MCF 10A (cell line): ENCODE results near the gene SLC22A23. TPM values are rescaled to one million over a fixed set of nuclear protein-coding genes. Genes with fewer than 3 reads are reported as not detected.

Experiments
- BruUV-seq: library from RNA; stranded (reverse); fragments of 400-500 nt; replicated peaks from 2 replicates; lab custom pipeline; 2021; lab: Mats Ljungman, UMichigan
- CTCF ChIA-PET: fragments of 300-600 bp; sonication (Branson Sonifier 250); formaldehyde crosslinking; extraction: SDS; loops from one replicate; lab custom pipeline; 2021; ENCODE audit warnings: antibody characterized with exemption, inconsistent platforms; lab: Yijun Ruan, JAX
- POLR2A ChIA-PET: fragments of 300-600, 350-650 bp; sonication (Branson Sonifier 250); formaldehyde crosslinking; extraction: SDS; loops from one replicate; lab custom pipeline; 2020; ENCODE audit warnings: antibody characterized with exemption, inconsistent platforms; lab: Yijun Ruan, JAX
- DNase-seq: peaks from one replicate; pipeline ENCODE4 v3.0.0-alpha.2; 2018; ENCODE audit not compliant: unreplicated experiment
- H3K27ac Mint-ChIP-seq: one replicate; pipeline ENCODE4 v1.8.0; 2022; ENCODE audit warnings: mild to moderate bottlenecking, low read depth, mixed read lengths; ENCODE audit not compliant: unreplicated experiment
- H3K27me3 Mint-ChIP-seq: one replicate; pipeline ENCODE4 v1.8.0; 2022; ENCODE audit warnings: mixed read lengths; ENCODE audit not compliant: insufficient read depth, unreplicated experiment
- H3K36me3 Mint-ChIP-seq: one replicate; pipeline ENCODE4 v1.8.0; 2022; ENCODE audit warnings: mild to moderate bottlenecking, moderate library complexity, mixed read lengths; ENCODE audit not compliant: insufficient read depth, unreplicated experiment
- H3K4me1 Mint-ChIP-seq: one replicate; pipeline ENCODE4 v1.8.0; 2022; ENCODE audit warnings: mixed read lengths; ENCODE audit not compliant: insufficient read depth, unreplicated experiment
- H3K4me3 Mint-ChIP-seq: one replicate; pipeline ENCODE4 v1.8.0; 2022; ENCODE audit warnings: mild to moderate bottlenecking, moderate library complexity, mixed read lengths; ENCODE audit not compliant: unreplicated experiment
- H3K9me3 Mint-ChIP-seq: one replicate; pipeline ENCODE4 v1.8.0; 2022; ENCODE audit warnings: mixed read lengths; ENCODE audit not compliant: unreplicated experiment
- intact Hi-C: fragments of 100-400 bp; cut with micrococcal nuclease; formaldehyde crosslinking; loops from 2 replicates; pipeline ENCODE4 v1.14.1; 2022
- total RNA-seq: library from RNA; stranded (reverse); gene quantifications from 2 replicates; pipeline ENCODE4 v1.2.3, GENCODE V29; 2022
- TF ChIP-seq, protein P1 (sequence below): fragments of 200-600 bp; IDR thresholded peaks from one replicate; pipeline ENCODE4 v1.8.0; 2022; ENCODE audit warnings: antibody characterized with exemption, mild to moderate bottlenecking; ENCODE audit not compliant: unreplicated experiment

SLC22A23 gene
- total RNA-seq, 1 experiment from 2014 or later = 11.9 TPM

- H3K9me3 Mint-ChIP-seq = no peaks in the 10 kb centered on the region
- no TSS peak for BruUV-seq
Observed at GRCh38 chr6:3311826-3312225, 145.0 kb downstream of the SLC22A23 start.

GRCh38 chr6:3310703-3311102 is 146.1 kb downstream of the SLC22A23 start:
- Mint-ChIP-seq H3K27ac (no peak overlapping the region), H3K4me1 (peaks cover 9% of the 10 kb centered on the region), H3K36me3 (peaks cover 5% of the 10 kb centered on the region), H3K4me3 (no peak overlapping the region), H3K9me3 (no peaks in the 10 kb centered on the region), H3K27me3 (no peaks in the 10 kb centered on the region)
- TF ChIP-seq, protein P1, sequence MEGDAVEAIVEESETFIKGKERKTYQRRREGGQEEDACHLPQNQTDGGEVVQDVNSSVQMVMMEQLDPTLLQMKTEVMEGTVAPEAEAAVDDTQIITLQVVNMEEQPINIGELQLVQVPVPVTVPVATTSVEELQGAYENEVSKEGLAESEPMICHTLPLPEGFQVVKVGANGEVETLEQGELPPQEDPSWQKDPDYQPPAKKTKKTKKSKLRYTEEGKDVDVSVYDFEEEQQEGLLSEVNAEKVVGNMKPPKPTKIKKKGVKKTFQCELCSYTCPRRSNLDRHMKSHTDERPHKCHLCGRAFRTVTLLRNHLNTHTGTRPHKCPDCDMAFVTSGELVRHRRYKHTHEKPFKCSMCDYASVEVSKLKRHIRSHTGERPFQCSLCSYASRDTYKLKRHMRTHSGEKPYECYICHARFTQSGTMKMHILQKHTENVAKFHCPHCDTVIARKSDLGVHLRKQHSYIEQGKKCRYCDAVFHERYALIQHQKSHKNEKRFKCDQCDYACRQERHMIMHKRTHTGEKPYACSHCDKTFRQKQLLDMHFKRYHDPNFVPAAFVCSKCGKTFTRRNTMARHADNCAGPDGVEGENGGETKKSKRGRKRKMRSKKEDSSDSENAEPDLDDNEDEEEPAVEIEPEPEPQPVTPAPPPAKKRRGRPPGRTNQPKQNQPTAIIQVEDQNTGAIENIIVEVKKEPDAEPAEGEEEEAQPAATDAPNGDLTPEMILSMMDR = no peak
- no TSS peak for BruUV-seq
- ChIA-PET CTCF (interaction anchor here (0.6 kb wide), 1 partner anchor 1588 kb away, joined by 3 read pairs; no protein-coding TSS in a partner anchor), POLR2A (interaction anchor here (0.9 kb wide), 1 partner anchor 23 kb away, joined by 3 read pairs; no protein-coding TSS in a partner anchor)
- peak; percentile 75 for DNase-seq
- intact Hi-C loops = no loop called here

More at GRCh38 chr6:3311826-3312225, 145.0 kb downstream of the SLC22A23 start:
- H3K36me3 Mint-ChIP-seq = peaks cover 5% of the 10 kb centered on the region
- CTCF ChIA-PET = interaction anchor here (0.5 kb wide), 1 partner anchor 131 kb away, joined by 3 read pairs; no protein-coding TSS in a partner anchor
- no peak overlapping the region for H3K4me3 Mint-ChIP-seq
- no peak for DNase-seq
- no peaks in the 10 kb centered on the region for H3K27me3 Mint-ChIP-seq
- H3K27ac Mint-ChIP-seq = no peak overlapping the region
- peaks cover 9% of the 10 kb centered on the region for H3K4me1 Mint-ChIP-seq
- intact Hi-C loops = no loop called here
- POLR2A ChIA-PET = no interaction called here
- TF ChIP-seq, protein P1 = no peak

DNA sequence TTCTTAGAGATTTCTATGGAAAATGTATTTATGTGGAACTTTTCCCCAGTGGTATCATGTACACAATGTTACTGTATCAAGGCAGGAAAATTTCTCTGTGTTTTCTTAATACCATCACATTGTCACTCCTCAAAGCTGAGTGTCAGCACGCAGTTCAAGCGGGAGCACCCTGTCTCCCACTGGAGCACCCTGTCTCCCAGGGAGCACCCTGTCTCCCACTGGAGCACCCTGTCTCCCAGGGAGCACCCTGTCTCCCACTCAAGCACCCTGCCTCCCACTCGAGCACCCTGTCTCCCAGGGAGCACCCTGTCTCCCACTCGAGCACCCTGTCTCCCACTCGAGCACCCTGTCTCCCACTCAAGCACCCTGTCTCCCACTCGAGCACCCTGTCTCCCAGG is 146.8 kb downstream of the SLC22A23 start:
- Mint-ChIP-seq H3K27me3 (no peaks in the 10 kb centered on the region), H3K9me3 (no peaks in the 10 kb centered on the region), H3K27ac (no peak overlapping the region), H3K4me3 (no peak overlapping the region), H3K36me3 (peaks cover 5% of the 10 kb centered on the region), H3K4me1 (peaks cover 9% of the 10 kb centered on the region)
- POLR2A ChIA-PET = interaction anchor here (0.5 to 0.9 kb wide), 2 partner anchors 24 to 152 kb away, joined by 3 to 4 read pairs; no protein-coding TSS in a partner anchor
- DNase-seq = no peak
- no TSS peak for BruUV-seq
- intact Hi-C loops = no loop called here
- TF ChIP-seq, protein P1 = no peak
- CTCF ChIA-PET = no interaction called here

GRCh38 chr6:3309391-3310050 is 147.3 kb downstream of the SLC22A23 start:
- no peaks in the 10 kb centered on the region for H3K27me3 Mint-ChIP-seq
- BruUV-seq = no TSS peak
- intact Hi-C loops = no loop called here
- H3K9me3 Mint-ChIP-seq = no peaks in the 10 kb centered on the region
- ChIA-PET CTCF (no interaction called here), POLR2A (interaction anchor here (0.5 to 0.7 kb wide), 2 partner anchors 10 to 152 kb away, joined by 3 to 4 read pairs; no protein-coding TSS in a partner anchor)
- DNase-seq = no peak
- TF ChIP-seq, protein P1 = no peak
- no peak overlapping the region for H3K4me3 Mint-ChIP-seq
- no peak overlapping the region for H3K27ac Mint-ChIP-seq
- peaks cover 9% of the 10 kb centered on the region for H3K4me1 Mint-ChIP-seq
- peaks cover 5% of the 10 kb centered on the region for H3K36me3 Mint-ChIP-seq
